Right ventricle myocardium inferior (tissue), 1 donor: Measurements from ENCODE around the gene NFATC2. TPM values are rescaled to one million over a fixed set of nuclear protein-coding genes. Genes with fewer than 3 reads are reported as not detected.
"Not testable (repeated sequence)": the region's sequence is repeated elsewhere in the genome, so short reads cannot be mapped to it uniquely, and the experiment has no call there.

Source experiments
- ATAC-seq: fragments of 200-7000 bp; cut with Tn5 transposase; one replicate; pipeline ENCODE4 v1.9.1; 2020; ENCODE audit warnings: mild to moderate bottlenecking, moderate library complexity
- DNase-seq: peaks from one replicate; pipeline ENCODE4 v3.0.0; 2021; ENCODE audit errors: missing footprints
- intact Hi-C: fragments of 100-400 bp; cut with DNase I; formaldehyde crosslinking; loops from one replicate; pipeline ENCODE4 v1.11.0; 2022
- total RNA-seq: library from RNA; stranded (reverse); fragmentation: NEBNext Ultra II Directional; extraction: Animal tissue kit (Norgen Biotek cat#: 25700); gene quantifications from one replicate; pipeline ENCODE4 v1.2.1, GENCODE V29; 2021
- donor health status: DM: no; HTN: yes; CAD: no; lungs with severe emphysema.

The NFATC2 gene
- total RNA-seq, 1 donor from 2014 or later: 2.1 TPM

DNA sequence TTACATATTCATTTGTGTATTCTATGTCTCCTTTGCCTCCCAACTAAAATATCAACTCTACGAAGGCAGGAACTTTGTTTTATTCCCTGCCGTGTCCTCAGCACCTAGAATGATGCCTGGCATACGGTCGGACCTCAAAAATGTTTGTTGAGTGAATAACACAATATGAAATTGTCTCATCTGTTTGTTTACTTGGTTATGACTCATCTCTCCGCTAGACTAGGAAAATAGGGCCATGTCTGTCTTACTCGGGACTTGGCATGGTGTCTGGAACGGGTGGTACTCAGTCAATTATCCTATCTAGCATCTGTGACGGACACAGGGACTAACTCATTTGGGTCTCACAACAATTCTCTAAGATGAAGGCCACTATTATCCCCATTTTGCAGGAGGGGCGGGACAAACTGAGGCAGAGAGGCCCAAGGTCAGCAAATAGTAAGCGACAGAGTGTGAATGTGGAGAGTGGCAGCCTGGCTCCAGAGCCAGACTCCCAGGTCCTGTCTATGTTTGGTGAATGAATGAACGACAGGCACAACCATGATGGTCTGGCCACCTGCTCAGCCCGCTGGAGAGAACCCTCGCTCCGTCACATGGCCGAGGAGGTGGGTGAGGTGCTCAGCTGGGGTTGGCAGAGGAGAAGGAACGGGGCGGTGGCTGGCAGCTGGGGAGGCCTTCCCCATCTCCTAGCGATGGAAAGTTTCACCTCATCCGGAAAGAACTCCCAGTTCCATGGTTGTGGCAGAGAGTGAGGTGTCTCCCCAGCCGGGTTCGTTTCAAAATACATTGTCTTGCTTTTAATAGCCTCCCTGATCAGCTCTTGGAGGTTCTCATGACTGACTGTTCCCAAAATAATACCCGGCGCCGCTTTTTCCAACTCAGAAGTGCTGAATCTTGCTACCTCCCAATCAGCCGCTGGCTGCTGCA, 27.6 kb upstream of the NFATC2 start:
- DNase-seq (no peak), ATAC-seq (peak; percentile 70)
- intact Hi-C loops: no loop called here

- intact Hi-C loops, DNase-seq, ATAC-seq: not testable (repeated sequence)
Observed at GRCh38 chr20:51568533-51568932, 26.0 kb upstream of the NFATC2 start.

DNA sequence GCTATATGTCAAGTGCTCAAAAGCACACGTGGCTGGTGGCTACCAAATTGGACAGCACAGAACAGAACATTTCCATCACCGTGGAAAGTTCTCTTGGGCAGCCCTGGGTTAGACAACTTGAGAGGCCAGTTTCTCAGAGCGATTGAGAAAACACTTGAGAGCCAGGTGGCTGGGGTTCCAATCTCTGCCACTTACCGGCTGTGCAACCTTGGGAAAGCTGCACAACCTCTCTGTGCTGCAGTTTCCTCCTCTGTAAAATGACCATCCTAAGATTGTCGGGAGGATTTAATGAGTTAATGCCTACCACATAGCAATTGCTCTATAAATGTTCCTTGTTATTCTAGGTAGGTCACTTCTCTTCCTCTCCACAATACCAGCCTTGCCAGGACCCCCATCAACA, 25.1 kb upstream of the NFATC2 start:
- ATAC-seq (no peak), DNase-seq (no peak)
- intact Hi-C loops: no loop called here

GRCh38 chr20:51566594-51566993, 24.1 kb upstream of the NFATC2 start:
- DNase-seq: no peak
- intact Hi-C loops: no loop called here
- ATAC-seq: no peak

DNA sequence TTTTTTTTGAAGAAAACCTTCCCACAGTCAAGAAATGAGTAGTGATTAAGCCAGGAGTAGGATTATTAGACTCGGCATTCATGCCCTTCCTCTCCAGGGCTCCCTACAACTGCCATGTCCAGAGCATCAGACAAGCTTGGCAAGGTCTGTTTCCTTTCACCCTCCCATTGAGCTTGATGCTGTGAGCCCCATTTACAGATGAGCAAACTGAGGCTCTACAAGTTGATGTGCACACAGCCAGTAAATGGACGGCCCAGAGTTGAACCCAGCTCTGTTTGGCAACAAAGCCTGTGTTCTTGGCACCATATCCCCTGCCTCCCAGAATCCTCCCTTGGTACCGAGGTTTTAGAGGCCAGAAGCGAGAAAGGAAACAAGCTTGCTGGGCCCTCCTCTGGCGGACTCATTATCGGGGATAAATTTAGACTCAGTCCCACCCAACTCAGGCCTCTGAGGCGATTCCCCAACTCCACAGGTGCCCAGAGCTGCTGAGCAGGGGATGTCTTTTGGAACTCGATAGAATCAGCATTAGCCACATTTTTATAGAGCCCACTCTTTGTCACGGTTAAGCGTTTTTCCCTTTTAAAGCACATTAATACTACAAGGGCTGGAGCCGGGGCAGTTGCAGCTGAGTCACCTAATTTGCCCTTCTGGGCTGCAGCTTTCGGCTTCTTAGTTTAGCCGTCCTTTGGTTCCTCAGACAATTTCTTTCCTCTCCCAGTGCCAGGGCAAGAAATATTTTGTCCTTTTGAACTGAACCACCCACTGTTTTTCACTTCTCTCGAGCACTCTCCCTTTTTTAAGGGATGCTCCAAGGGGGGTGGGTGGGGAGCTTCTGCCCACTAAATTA, 23.0 kb upstream of the NFATC2 start:
- DNase-seq (no peak), ATAC-seq (no peak)
- intact Hi-C loops: no loop called here

DNA sequence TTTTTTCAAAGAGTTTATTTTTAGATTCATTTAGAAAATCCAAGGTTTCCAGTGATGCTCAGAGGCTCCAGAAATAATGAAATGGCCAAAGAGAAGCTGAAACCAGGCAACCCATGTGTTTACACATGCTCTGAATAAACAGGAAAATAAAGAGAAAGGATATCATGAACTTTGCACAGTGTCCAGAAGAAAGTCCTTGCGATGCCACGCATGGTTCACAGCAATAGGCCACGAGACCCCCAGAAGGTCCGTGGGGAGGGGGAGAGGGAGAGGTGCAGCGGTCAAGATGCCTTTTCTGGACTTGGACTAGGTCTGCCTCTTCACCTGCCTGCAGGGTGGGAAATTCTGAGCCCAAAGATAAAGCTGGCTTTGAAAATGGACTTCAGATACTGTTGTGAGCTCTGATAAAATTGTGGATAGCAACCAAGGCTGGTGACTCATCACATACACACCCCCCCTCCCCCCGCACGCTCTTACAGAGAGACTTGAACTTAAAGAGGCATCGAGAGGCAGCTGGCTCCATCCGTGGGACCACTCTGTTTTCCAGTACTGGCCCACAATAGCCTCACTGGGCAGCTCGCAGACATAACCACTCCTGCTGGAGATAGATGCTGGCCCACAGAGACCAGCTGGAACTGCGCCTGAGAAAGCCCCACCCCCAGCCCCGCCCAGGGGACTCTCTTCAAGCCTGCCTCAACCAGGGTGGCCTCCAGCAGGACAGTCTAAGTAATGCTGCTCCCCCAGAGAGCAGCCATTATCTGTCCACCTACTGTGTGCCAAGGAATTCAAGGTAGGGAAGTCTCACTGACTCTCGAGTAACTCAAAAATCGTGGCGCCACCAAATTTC, 21.2 kb upstream of the NFATC2 start:
- DNase-seq (peak; percentile 75), ATAC-seq (peak; percentile 52)
- intact Hi-C loops: loop anchor here (2.0 to 5.0 kb wide), 4 partner anchors 23 to 176 kb away; no protein-coding TSS in a partner anchor

DNA sequence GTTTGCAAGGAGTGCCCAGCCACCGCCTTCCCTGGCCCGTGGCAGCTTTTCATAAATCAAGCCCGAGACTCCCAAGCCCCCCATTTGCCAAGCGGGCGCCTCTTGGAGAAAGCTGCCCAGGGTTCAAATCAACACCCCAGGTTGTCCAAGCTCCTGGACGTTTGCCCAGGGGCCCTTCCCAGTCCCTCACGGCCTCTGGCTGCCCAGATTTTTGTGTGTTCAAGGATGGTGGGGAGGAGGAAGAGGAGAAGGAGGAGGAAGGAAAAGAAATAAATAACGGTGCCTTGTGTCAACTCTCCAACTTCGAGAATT, 20.6 kb upstream of the NFATC2 start:
- peak; percentile 18 for ATAC-seq
- intact Hi-C loops: loop anchor here (2.0 to 5.0 kb wide), 4 partner anchors 22 to 176 kb away; no protein-coding TSS in a partner anchor
- no peak for DNase-seq

GRCh38 chr20:51562332-51563173, 20.0 kb upstream of the NFATC2 start:
- ATAC-seq (peak; percentile 83), DNase-seq (peak; percentile 89)
- intact Hi-C loops: loop anchor here (2.0 to 5.0 kb wide), 4 partner anchors 22 to 175 kb away; no protein-coding TSS in a partner anchor

- ATAC-seq: no peak
- intact Hi-C loops: loop anchor here (2.0 to 5.0 kb wide), 4 partner anchors 21 to 175 kb away; no protein-coding TSS in a partner anchor
- DNase-seq: no peak
Observed at GRCh38 chr20:51562027-51562331, 19.5 kb upstream of the NFATC2 start.

- intact Hi-C loops: loop anchor here (5.0 kb wide), 2 partner anchors 103 to 173 kb away; no protein-coding TSS in a partner anchor
- ATAC-seq (no peak), DNase-seq (no peak)
Observed at GRCh38 chr20:51560550-51561307, 18.2 kb upstream of the NFATC2 start.

- intact Hi-C loops: loop anchor here (5.0 kb wide), 2 partner anchors 103 to 173 kb away; no protein-coding TSS in a partner anchor
- ATAC-seq: no peak
- DNase-seq: no peak
Observed at GRCh38 chr20:51560042-51560441, 17.5 kb upstream of the NFATC2 start.

DNA sequence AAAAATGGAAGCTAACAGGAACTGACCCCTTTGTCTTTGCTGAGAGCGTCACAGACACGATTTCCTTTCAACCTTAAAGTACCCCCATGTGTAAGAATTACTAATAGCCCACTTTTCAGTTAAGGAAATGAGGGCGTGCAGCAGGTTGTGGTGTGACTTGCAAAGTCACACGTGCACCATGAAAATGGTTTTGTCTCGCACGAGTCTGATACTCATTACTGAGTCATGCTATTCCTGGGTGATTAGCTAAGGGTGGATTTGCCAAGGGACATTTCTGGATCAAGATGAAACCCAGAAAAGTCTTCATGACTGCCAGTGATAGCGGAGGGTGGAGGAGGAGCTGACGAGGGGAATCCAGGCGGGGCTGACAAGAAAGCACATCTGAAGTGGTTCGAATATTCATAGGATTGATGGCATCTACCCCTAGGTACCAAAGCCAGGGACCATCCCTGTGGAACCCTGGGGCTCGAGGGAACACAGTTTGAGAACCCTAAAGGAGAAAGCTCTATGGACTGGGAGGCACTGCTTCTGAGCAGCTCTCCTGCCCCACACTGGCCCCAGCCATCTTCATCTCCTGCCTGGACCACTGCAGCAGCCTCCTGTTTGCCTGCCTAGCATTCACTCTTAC, 12.1 kb upstream of the NFATC2 start:
- DNase-seq (no peak), ATAC-seq (no peak)
- intact Hi-C loops: no loop called here

GRCh38 chr20:51553897-51554486, 11.5 kb upstream of the NFATC2 start:
- ATAC-seq (no peak), DNase-seq (no peak)
- intact Hi-C loops: no loop called here

DNA sequence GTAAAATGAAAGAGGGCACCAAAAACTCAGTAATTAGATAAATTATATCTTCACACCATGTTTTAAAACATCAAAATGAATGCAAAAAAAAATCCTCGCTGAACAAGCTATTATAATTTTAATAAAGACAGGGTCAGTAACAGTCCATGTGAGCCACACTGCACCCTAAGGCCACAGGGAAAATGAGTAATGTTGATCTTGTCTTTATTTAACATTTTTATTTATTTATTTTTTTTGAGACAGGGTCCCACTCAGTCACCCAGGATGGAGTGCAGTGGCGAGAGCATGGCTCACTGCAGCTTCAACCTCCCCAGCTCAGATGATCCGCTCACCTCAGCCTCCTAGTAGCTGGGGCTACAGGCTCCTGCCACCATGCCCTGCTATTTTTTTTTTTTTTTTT, 8.7 kb upstream of the NFATC2 start:
- intact Hi-C loops: no loop called here
- no peak for DNase-seq
- ATAC-seq: no peak

DNA sequence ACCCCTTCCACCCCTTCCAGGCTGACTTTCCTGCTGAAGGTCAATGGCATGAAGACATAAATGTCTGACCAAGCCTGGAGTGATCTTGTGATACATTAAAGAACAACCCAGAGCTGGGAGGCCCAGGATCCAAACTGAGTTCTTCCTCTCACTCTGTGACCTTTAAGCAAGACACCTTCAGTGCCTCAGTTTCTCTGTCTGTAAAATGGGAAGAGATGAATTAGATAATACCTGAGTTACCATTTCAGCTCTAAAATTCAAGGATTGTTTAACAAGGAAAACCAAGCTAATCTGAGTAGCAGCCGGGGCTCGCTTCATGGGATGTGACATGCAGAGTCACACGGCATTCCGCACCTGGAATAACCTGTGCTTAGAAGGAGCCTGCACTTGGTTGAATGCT, 7.0 kb upstream of the NFATC2 start:
- DNase-seq (no peak), ATAC-seq (no peak)
- intact Hi-C loops: no loop called here

DNA sequence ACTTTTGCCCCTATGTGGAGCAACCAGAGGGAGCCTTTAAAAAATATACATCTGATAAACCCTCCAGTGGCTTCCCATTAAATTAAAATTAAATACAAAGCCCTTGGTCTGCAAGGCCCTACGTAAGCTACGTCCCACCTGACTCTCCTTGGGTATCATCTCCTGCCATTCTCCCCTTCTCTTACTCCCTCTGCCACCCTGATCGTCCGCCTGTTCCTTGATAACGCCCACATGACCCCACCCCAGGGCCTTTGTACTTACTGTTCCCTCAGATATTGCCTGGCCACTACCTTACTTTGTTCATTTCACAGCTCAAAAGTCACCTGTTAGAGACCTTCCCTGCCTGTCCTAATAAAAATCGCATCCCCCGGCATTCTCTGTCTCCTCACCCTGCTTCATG, 5.4 kb upstream of the NFATC2 start:
- no peak for ATAC-seq
- DNase-seq: no peak
- intact Hi-C loops: no loop called here
